SK-N-SH (cell line): ENCODE data around the gene SEC24D. TPM values are rescaled to one million over a fixed set of nuclear protein-coding genes. Genes with fewer than 3 reads are reported as not detected.

Experiments
- CTCF ChIA-PET: fragments of 300-600, 350-600 bp; formaldehyde crosslinking; extraction: SDS; loops from one replicate; lab custom pipeline; 2021; lab: Yijun Ruan, JAX
- POLR2A ChIA-PET: fragments of 350-600 bp; sonication (Branson Sonifier 250); formaldehyde crosslinking; extraction: SDS; loops from one replicate; lab custom pipeline; 2020; ENCODE audit warnings: antibody characterized with exemption, inconsistent platforms; lab: Yijun Ruan, JAX
- DNase-seq: peaks from one replicate; pipeline ENCODE4 v3.0.0; 2012
- H2AFZ ChIP-seq: fragments of 200-600 bp; sonication (generic); 2 replicates; pipeline ENCODE4 v1.8.1; 2016; ENCODE audit warnings: antibody characterized with exemption, mild to moderate bottlenecking, low read depth
- H3F3A ChIP-seq: fragments of 200-600 bp; sonication (generic); replicated peaks from 2 replicates; pipeline ENCODE3; 2016; ENCODE audit warnings: antibody characterized with exemption, mild to moderate bottlenecking; ENCODE audit not compliant: insufficient read depth
- H3K27ac ChIP-seq, 2 experiments: fragments of 200-500 bp in 1 of 2; fragments of 200-600 bp in 1 of 2; sonication (Bioruptor generic) in 1 of 2; sonication (generic), shearing (Covaris generic) in 1 of 2; 2 replicates each; pipeline versions ENCODE4 v1.5.1 to v1.6.1; 2014 to 2016; ENCODE audit warnings: low read depth in 2 of 2, inconsistent platforms in 1 of 2, low read length in 1 of 2, mild to moderate bottlenecking in 1 of 2, mixed read lengths in 1 of 2
- H3K27me3 ChIP-seq: fragments of 200-600 bp; sonication (generic), shearing (Covaris generic); 2 replicates; pipeline ENCODE4 v1.6.1; 2016; ENCODE audit warnings: mixed run types; ENCODE audit not compliant: insufficient read depth
- H3K36me3 ChIP-seq, 2 experiments: fragments of 200-500 bp in 1 of 2; fragments of 200-600 bp in 1 of 2; sonication (Bioruptor generic) in 1 of 2; sonication (generic) in 1 of 2; replicated peaks in 1 of 2; 2 replicates each; pipeline versions ENCODE3 to v1.5.1; 2014 to 2016; ENCODE audit warnings: low read length in 1 of 2, mild to moderate bottlenecking in 1 of 2; ENCODE audit not compliant: insufficient read depth in 2 of 2, control insufficient read depth in 1 of 2
- H3K4me1 ChIP-seq, 2 experiments: fragments of 200-500 bp in 1 of 2; fragments of 200-600 bp in 1 of 2; sonication (Bioruptor generic) in 1 of 2; sonication (generic), shearing (Covaris generic) in 1 of 2; 2 replicates each; pipeline versions ENCODE4 v1.5.1 to v1.6.1; 2014 to 2016; ENCODE audit warnings: low read depth in 1 of 2, low read length in 1 of 2, mixed run types in 1 of 2; ENCODE audit not compliant: insufficient read depth in 2 of 2, control insufficient read depth in 1 of 2
- H3K4me2 ChIP-seq: fragments of 200-600 bp; sonication (generic), shearing (Covaris generic); 2 replicates; pipeline ENCODE4 v1.6.1; 2017; ENCODE audit warnings: mixed run types
- H3K4me3 ChIP-seq, 2 experiments: fragments of 200-500 bp in 1 of 2; fragments of 200-600 bp in 1 of 2; sonication (Bioruptor generic) in 1 of 2; sonication (generic), shearing (Covaris generic) in 1 of 2; 2 replicates each; pipeline versions ENCODE4 v1.5.1 to v1.8.1; 2014 to 2016; ENCODE audit warnings: low read depth in 2 of 2, inconsistent platforms in 1 of 2, low read length in 1 of 2, mild to moderate bottlenecking in 1 of 2, mixed read lengths in 1 of 2, moderate library complexity in 1 of 2
- H3K79me2 ChIP-seq: fragments of 200-600 bp; sonication (generic); 2 replicates; pipeline ENCODE4 v1.8.1; 2017; ENCODE audit warnings: mild to moderate bottlenecking; ENCODE audit not compliant: insufficient read depth
- H3K9ac ChIP-seq: fragments of 200-600 bp; sonication (generic); 2 replicates; pipeline ENCODE4 v1.6.1; 2017; ENCODE audit warnings: mixed run types
- H3K9me2 ChIP-seq: fragments of 200-600 bp; sonication (generic); 2 replicates; pipeline ENCODE4 v1.6.1; 2017; ENCODE audit warnings: mixed run types
- H3K9me3 ChIP-seq: fragments of 200-600 bp; sonication (generic); 2 replicates; pipeline ENCODE4 v1.6.1; 2017; ENCODE audit warnings: mixed run types, mild to moderate bottlenecking, moderate library complexity
- H4K20me1 ChIP-seq: fragments of 200-600 bp; sonication (generic); 2 replicates; pipeline ENCODE4 v1.6.1; 2017; ENCODE audit warnings: mild to moderate bottlenecking, mixed run types; ENCODE audit not compliant: insufficient read depth
- EZH2phosphoT487 ChIP-seq: fragments of 200-600 bp; sonication (generic); IDR thresholded peaks from 2 replicates; pipeline ENCODE4 v1.6.1; 2017; ENCODE audit warnings: low read depth, mixed run types, mild to moderate bottlenecking, antibody characterized with exemption, moderate library complexity, borderline replicate concordance
- FOSL2 ChIP-seq: IDR thresholded peaks from 2 replicates; pipeline ENCODE4 v1.4.0; 2012; ENCODE audit warnings: low read depth, mild to moderate bottlenecking, moderate library complexity, borderline replicate concordance
- MEF2A ChIP-seq: IDR thresholded peaks from 2 replicates; pipeline ENCODE4 v1.4.0; 2012; ENCODE audit warnings: low read depth, borderline replicate concordance
- NFIC ChIP-seq: IDR thresholded peaks from 2 replicates; pipeline ENCODE4 v1.4.0; 2012; ENCODE audit warnings: borderline replicate concordance
- SMC3 ChIP-seq: IDR thresholded peaks from 2 replicates; pipeline ENCODE4 v1.6.1; 2012; ENCODE audit warnings: low read depth, low read length, improper control_type of control experiment
- WGBS: methylation state at CpG from one replicate; pipeline ENCODE4 v1.1.6; 2017; ENCODE audit warnings: low lambda C conversion rate; 5-methylcytosine and 5-hydroxymethylcytosine counted together
- polyA plus RNA-seq, 3 experiments: library from polyadenylated mRNA; depleted of rRNA; stranded (reverse); fragments of >200 nt; gene quantifications; 2 replicates each; pipeline ENCODE4 v1.2.3, GENCODE V29; 2012
- TF ChIP-seq, protein P1 (sequence below): IDR thresholded peaks from 2 replicates; pipeline ENCODE4; 2012
- TF ChIP-seq, protein P2 (sequence below): IDR thresholded peaks from 2 replicates; pipeline ENCODE4 v1.4.0; 2012; ENCODE audit warnings: low read depth
- TF ChIP-seq, protein P3 (sequence below): fragments of 200-600 bp; sonication (generic); IDR thresholded peaks from 2 replicates; pipeline ENCODE4 v1.6.1; 2017; ENCODE audit warnings: antibody characterized with exemption, mild to moderate bottlenecking, moderate library complexity

Gene SEC24D
- polyA plus RNA-seq, 1 of the 3 experiments (the other 2 are of a cell fraction), result 32.2 TPM

DNA sequence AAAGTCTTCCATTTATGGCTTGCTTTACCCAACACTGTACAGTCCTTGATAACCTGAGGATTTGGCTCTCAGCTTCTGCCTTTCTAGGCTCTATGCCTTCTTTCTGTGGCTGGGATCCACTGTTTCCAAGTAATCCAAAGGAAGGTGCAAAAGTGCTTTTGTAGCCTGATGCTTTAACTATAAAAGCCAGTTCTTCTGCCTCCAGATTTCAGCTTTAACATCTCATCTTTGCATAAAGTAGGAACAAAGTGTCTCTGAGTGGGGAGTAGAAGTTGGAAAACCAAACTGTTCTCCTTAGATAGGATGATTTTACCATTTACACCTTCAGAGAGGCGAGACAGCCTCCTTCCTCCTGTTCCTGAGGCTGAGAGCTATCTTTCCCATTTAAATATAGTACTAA, 11.1 kb upstream of the SEC24D start:
- H2AFZ ChIP-seq, result no peak overlapping the region
- no peaks in the 10 kb centered on the region for H3K79me2 ChIP-seq
- ChIA-PET CTCF (interaction anchor here (3.7 kb wide), 1 partner anchor 18 kb away, joined by 14 read pairs; no protein-coding TSS in a partner anchor), POLR2A (no interaction called here)
- H4K20me1 ChIP-seq, result no peaks in the 10 kb centered on the region
- no peak overlapping the region for H3K4me3 ChIP-seq
- DNase-seq, result no peak
- H3K9ac ChIP-seq, result no peak overlapping the region
- no peaks in the 10 kb centered on the region for H3K27me3 ChIP-seq
- peaks cover 8% of the 10 kb centered on the region for H3F3A ChIP-seq
- H3K27ac ChIP-seq, result no peak overlapping the region
- H3K4me2 ChIP-seq, result no peak overlapping the region
- H3K9me2 ChIP-seq, result no peaks in the 10 kb centered on the region
- no peaks in the 10 kb centered on the region for H3K9me3 ChIP-seq
- TF ChIP-seq EZH2phosphoT487 (no peak), FOSL2 (no peak), MEF2A (no peak), SMC3 (no peak), NFIC (no peak)
- TF ChIP-seq, protein P1, sequence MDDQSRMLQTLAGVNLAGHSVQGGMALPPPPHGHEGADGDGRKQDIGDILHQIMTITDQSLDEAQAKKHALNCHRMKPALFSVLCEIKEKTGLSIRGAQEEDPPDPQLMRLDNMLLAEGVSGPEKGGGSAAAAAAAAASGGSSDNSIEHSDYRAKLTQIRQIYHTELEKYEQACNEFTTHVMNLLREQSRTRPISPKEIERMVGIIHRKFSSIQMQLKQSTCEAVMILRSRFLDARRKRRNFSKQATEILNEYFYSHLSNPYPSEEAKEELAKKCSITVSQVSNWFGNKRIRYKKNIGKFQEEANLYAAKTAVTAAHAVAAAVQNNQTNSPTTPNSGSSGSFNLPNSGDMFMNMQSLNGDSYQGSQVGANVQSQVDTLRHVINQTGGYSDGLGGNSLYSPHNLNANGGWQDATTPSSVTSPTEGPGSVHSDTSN, result no peak
- TF ChIP-seq, protein P2, sequence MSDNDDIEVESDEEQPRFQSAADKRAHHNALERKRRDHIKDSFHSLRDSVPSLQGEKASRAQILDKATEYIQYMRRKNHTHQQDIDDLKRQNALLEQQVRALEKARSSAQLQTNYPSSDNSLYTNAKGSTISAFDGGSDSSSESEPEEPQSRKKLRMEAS, result no peak
- H3K36me3 ChIP-seq, result no peaks in the 10 kb centered on the region
- H3K4me1 ChIP-seq, result peaks cover 3% of the 10 kb centered on the region in 2 experiments; a peak in 1 of 4 replicates
- WGBS, result 80% methylated on average over 1 of the region's 1 CpG

DNA sequence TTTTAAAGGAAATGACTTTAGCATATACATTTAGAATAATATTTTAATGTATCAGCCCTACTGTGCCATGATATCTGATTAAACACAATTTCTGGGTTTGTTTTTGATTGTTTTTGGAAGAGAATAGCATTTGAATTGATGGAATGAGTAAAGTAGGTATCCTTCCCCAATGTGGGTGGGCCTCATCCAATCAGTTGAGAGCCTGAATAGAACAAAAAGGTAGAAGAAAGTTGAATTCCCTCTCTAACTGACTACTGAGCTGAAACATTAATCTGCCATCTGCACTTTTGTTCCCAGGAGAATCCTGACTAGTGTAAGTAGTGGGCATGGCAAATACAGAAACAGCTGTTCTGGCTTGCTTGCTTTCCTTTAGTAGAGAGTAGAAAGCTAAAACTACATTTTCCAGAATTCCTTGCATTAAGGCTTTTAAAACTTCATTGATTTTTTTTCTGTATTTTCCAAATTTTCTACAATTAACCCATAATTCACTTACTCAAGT, 9.7 kb upstream of the SEC24D start:
- ChIA-PET POLR2A (no interaction called here), CTCF (interaction anchor here (3.7 kb wide), 1 partner anchor 19 kb away, joined by 14 read pairs; no protein-coding TSS in a partner anchor)
- TF ChIP-seq, protein P3, sequence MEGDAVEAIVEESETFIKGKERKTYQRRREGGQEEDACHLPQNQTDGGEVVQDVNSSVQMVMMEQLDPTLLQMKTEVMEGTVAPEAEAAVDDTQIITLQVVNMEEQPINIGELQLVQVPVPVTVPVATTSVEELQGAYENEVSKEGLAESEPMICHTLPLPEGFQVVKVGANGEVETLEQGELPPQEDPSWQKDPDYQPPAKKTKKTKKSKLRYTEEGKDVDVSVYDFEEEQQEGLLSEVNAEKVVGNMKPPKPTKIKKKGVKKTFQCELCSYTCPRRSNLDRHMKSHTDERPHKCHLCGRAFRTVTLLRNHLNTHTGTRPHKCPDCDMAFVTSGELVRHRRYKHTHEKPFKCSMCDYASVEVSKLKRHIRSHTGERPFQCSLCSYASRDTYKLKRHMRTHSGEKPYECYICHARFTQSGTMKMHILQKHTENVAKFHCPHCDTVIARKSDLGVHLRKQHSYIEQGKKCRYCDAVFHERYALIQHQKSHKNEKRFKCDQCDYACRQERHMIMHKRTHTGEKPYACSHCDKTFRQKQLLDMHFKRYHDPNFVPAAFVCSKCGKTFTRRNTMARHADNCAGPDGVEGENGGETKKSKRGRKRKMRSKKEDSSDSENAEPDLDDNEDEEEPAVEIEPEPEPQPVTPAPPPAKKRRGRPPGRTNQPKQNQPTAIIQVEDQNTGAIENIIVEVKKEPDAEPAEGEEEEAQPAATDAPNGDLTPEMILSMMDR, result no peak
- TF ChIP-seq, all 33 proteins: peak for 0

More for the DNA sequence above, 9.7 kb upstream of the SEC24D start:
- no peak overlapping the region for H3K4me3 ChIP-seq
- H3K4me1 ChIP-seq, result peaks cover 3 to 10% of the 10 kb centered on the region in 2 experiments; a peak in 2 of 4 replicates
- H3K27me3 ChIP-seq, result no peaks in the 10 kb centered on the region
- H3K4me2 ChIP-seq, result no peak overlapping the region
- peaks cover 14% of the 10 kb centered on the region for H3F3A ChIP-seq
- H4K20me1 ChIP-seq, result no peaks in the 10 kb centered on the region
- no peaks in the 10 kb centered on the region for H3K79me2 ChIP-seq
- H3K9me2 ChIP-seq, result no peaks in the 10 kb centered on the region
- H2AFZ ChIP-seq, result no peak overlapping the region
- DNase-seq, result no peak
- H3K9me3 ChIP-seq, result no peaks in the 10 kb centered on the region
- no peak overlapping the region for H3K9ac ChIP-seq
- no peak overlapping the region for H3K27ac ChIP-seq
- H3K36me3 ChIP-seq, result no peaks in the 10 kb centered on the region
